ENCODE measurements around the gene DUSP15.

- TF ChIP-seq, protein P1, sequence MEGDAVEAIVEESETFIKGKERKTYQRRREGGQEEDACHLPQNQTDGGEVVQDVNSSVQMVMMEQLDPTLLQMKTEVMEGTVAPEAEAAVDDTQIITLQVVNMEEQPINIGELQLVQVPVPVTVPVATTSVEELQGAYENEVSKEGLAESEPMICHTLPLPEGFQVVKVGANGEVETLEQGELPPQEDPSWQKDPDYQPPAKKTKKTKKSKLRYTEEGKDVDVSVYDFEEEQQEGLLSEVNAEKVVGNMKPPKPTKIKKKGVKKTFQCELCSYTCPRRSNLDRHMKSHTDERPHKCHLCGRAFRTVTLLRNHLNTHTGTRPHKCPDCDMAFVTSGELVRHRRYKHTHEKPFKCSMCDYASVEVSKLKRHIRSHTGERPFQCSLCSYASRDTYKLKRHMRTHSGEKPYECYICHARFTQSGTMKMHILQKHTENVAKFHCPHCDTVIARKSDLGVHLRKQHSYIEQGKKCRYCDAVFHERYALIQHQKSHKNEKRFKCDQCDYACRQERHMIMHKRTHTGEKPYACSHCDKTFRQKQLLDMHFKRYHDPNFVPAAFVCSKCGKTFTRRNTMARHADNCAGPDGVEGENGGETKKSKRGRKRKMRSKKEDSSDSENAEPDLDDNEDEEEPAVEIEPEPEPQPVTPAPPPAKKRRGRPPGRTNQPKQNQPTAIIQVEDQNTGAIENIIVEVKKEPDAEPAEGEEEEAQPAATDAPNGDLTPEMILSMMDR (IDR thresholded peaks at IDR 0.05 in 2 of 3, conservative IDR thresholded peaks at IDR 0.05 in 1 of 3; ENCODE audit: insufficient read depth in 2 of 3, low read depth in 1 of 3, low read length in 3 of 3), result no peak
- TF ChIP-seq ZNF785 (CRISPR knock-in tag; IDR thresholded peaks at IDR 0.05), result no peak
- TF ChIP-seq MBD1 (CRISPR knock-in tag; IDR thresholded peaks at IDR 0.05), result no peak
- TF ChIP-seq, protein P2, sequence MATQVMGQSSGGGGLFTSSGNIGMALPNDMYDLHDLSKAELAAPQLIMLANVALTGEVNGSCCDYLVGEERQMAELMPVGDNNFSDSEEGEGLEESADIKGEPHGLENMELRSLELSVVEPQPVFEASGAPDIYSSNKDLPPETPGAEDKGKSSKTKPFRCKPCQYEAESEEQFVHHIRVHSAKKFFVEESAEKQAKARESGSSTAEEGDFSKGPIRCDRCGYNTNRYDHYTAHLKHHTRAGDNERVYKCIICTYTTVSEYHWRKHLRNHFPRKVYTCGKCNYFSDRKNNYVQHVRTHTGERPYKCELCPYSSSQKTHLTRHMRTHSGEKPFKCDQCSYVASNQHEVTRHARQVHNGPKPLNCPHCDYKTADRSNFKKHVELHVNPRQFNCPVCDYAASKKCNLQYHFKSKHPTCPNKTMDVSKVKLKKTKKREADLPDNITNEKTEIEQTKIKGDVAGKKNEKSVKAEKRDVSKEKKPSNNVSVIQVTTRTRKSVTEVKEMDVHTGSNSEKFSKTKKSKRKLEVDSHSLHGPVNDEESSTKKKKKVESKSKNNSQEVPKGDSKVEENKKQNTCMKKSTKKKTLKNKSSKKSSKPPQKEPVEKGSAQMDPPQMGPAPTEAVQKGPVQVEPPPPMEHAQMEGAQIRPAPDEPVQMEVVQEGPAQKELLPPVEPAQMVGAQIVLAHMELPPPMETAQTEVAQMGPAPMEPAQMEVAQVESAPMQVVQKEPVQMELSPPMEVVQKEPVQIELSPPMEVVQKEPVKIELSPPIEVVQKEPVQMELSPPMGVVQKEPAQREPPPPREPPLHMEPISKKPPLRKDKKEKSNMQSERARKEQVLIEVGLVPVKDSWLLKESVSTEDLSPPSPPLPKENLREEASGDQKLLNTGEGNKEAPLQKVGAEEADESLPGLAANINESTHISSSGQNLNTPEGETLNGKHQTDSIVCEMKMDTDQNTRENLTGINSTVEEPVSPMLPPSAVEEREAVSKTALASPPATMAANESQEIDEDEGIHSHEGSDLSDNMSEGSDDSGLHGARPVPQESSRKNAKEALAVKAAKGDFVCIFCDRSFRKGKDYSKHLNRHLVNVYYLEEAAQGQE (IDR thresholded peaks at IDR 0.05; ENCODE audit: borderline replicate concordance), result no peak
- TF ChIP-seq, protein P2 (CRISPR knock-in tag; IDR thresholded peaks at IDR 0.05; ENCODE audit: low read depth), result no peak
- TF ChIP-seq, protein P3, sequence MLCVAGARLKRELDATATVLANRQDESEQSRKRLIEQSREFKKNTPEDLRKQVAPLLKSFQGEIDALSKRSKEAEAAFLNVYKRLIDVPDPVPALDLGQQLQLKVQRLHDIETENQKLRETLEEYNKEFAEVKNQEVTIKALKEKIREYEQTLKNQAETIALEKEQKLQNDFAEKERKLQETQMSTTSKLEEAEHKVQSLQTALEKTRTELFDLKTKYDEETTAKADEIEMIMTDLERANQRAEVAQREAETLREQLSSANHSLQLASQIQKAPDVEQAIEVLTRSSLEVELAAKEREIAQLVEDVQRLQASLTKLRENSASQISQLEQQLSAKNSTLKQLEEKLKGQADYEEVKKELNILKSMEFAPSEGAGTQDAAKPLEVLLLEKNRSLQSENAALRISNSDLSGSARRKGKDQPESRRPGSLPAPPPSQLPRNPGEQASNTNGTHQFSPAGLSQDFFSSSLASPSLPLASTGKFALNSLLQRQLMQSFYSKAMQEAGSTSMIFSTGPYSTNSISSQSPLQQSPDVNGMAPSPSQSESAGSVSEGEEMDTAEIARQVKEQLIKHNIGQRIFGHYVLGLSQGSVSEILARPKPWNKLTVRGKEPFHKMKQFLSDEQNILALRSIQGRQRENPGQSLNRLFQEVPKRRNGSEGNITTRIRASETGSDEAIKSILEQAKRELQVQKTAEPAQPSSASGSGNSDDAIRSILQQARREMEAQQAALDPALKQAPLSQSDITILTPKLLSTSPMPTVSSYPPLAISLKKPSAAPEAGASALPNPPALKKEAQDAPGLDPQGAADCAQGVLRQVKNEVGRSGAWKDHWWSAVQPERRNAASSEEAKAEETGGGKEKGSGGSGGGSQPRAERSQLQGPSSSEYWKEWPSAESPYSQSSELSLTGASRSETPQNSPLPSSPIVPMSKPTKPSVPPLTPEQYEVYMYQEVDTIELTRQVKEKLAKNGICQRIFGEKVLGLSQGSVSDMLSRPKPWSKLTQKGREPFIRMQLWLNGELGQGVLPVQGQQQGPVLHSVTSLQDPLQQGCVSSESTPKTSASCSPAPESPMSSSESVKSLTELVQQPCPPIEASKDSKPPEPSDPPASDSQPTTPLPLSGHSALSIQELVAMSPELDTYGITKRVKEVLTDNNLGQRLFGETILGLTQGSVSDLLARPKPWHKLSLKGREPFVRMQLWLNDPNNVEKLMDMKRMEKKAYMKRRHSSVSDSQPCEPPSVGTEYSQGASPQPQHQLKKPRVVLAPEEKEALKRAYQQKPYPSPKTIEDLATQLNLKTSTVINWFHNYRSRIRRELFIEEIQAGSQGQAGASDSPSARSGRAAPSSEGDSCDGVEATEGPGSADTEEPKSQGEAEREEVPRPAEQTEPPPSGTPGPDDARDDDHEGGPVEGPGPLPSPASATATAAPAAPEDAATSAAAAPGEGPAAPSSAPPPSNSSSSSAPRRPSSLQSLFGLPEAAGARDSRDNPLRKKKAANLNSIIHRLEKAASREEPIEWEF (CRISPR knock-in tag; IDR thresholded peaks at IDR 0.05), result no peak
- no peak for TF ChIP-seq NR2C2 (CRISPR knock-in tag; IDR thresholded peaks at IDR 0.05)
- TF ChIP-seq NR2C2 (tag; IDR thresholded peaks at IDR 0.05), result no peak
- no peak for TF ChIP-seq ZNF143 (CRISPR knock-in tag; IDR thresholded peaks at IDR 0.05)
- no peak for TF ChIP-seq ZNF197 (CRISPR knock-in tag; IDR thresholded peaks at IDR 0.05; ENCODE audit: low read depth)
- TF ChIP-seq BCL6 (CRISPR knock-in tag; IDR thresholded peaks at IDR 0.05), result no peak
- TF ChIP-seq, protein P4, sequence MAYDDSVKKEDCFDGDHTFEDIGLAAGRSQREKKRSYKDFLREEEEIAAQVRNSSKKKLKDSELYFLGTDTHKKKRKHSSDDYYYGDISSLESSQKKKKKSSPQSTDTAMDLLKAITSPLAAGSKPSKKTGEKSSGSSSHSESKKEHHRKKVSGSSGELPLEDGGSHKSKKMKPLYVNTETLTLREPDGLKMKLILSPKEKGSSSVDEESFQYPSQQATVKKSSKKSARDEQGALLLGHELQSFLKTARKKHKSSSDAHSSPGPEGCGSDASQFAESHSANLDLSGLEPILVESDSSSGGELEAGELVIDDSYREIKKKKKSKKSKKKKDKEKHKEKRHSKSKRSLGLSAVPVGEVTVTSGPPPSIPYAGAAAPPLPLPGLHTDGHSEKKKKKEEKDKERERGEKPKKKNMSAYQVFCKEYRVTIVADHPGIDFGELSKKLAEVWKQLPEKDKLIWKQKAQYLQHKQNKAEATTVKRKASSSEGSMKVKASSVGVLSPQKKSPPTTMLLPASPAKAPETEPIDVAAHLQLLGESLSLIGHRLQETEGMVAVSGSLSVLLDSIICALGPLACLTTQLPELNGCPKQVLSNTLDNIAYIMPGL (CRISPR knock-in tag; IDR thresholded peaks at IDR 0.05), result no peak
These were observed 33.3 kb downstream of the DUSP15 start for GRCh38 chr20:31836853-31837608.
